T-helper 22 cell (primary cell): ENCODE measurements around the gene SLC7A9.

Experiments
- DNase-seq: peaks from one replicate; pipeline ENCODE4 v3.0.0-alpha.2; 2020; ENCODE audit warnings: low read depth

Gene SLC7A9

DNA sequence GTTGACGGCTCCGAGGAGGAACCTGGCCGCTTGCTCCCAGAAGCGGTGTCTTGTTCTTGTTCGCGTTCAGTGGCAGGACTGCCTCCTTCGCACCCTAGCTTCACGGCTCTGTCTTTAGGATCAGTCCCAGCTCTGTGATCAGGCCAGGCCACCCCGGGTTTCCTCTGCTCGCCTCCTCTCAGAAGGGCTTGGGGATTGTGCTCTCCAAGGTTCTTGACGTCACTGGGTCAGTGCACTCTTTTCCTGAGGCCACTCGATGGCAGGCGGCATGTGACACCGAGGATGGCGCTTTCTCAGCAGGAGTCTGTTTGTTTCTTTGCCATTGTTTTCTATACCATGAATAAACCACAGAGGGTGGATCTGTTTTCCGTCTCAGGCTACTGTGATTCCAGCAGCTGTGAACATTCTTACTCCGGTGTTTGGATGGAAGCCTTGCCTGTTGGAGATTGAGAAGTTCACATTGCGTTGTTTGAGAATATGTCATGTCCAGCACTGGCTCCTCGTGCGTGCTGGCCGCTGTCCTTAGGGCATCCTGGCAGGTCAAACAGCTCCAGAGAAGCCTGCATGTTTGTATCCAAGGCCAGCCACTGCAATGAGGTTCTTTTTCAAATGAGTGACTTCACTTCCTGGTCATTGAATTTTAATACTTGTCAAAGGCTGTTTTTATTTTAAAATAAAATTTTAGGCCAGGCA, 44.5 kb downstream of the SLC7A9 start:
- no peak for DNase-seq

- DNase-seq, result no peak
Measured at GRCh38 chr19:32824191-32824751, 45.3 kb downstream of the SLC7A9 start.

DNA sequence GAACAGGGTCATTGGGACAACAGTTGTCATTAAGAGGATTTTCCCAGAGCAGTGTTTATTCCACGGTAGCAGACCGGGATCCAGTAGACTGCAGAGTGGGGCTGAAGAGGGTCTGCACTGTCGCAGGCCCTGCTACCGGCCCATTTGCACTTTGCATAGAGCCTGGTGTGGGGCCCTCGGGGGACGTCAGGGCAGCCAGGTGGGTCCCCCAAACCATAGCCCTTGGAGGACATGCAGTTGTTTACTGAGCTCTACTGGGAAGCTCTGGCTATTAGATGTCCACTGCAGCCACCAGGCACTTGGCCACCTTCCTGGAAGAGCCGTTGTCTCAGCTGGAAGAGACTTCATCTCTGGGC, 45.8 kb downstream of the SLC7A9 start:
- DNase-seq, result no peak

DNA sequence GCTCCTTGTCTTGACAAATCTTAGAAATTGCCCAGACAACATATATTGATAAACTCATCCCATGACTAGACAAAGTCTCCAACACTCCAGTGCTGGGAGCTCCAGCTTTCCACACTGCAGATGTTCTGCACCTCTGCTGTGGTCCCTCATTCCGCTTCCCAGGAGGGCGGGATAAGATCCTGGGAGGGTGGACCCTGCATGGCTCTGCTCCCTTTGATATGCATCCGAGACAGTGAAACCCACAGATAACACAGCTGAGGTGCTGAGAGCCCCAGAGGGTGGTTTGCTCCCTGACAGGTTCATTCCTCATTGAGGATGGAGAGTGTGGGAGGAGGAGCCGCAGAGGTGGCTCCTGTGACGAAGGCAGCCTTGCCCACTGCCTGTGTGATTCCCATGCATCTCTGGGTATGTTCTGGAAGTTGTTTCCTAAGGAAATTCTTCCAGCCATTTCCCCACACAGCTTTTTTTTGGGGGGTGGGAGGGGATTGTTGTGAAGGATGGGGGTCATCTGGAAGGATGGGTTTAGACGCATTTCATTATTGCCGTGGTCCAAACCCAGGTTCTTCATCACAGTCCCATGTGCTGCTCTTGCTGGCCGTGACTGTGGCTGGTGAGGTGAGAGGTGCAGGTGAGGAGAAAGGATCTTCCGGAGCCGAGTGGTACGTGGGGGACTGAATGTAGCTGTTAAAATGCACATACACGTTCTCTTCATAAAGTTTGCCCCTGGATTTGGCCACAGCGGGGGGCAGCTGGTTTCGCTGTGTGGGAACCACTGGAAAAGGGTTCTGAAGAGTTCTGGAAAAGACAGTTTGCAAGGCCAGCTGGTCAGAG, 46.4 kb downstream of the SLC7A9 start:
- DNase-seq, result no peak

DNA sequence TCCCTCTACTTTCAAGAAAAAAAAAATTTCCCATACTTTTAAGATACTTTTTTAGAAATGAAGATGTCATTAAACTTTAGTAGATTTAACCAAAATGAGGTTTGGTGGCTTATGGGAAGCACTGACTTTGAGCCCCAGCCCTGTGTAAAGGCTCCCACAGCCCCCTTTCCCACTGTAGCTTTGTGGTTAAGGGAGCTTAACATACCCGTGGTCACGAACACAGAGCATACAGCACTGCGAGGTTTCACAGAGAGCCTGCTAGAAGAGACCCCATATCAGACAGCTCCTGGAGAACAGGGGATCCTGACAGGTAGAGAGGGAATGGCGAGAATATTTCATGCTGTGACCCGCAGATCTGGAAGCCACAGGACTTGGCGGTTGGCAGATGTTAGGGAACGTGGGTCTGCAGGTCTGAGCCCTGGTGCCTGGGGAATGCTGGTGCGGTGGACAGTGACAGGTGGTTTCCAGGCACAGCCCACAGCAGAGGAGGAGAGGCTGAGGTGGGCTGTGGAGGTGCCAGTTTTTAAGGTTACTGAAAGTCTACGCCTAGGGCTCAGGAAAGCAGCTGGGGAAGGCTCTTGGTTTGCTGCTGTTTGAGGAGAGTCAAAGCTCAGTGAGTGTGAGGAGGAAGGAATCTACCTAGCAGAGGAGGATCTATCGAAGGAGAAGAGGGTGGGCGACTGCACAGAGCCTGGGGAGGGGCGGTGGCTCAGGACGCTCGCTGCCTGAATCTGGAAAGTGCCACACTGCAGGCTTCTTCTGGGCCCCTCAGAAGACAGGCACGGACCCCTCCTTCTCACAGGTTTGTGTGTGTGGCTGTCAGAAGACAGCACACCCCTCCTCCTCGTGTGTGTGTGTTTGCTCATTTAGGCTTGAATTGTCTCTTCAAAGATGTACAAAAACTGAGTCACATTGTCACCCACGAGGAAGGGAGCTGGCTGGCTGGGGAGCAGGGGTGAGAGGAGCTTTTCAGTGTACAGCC, 49.9 kb downstream of the SLC7A9 start:
- DNase-seq, result no peak

GRCh38 chr19:32818536-32818935, 51.0 kb downstream of the SLC7A9 start:
- DNase-seq, result no peak

DNA sequence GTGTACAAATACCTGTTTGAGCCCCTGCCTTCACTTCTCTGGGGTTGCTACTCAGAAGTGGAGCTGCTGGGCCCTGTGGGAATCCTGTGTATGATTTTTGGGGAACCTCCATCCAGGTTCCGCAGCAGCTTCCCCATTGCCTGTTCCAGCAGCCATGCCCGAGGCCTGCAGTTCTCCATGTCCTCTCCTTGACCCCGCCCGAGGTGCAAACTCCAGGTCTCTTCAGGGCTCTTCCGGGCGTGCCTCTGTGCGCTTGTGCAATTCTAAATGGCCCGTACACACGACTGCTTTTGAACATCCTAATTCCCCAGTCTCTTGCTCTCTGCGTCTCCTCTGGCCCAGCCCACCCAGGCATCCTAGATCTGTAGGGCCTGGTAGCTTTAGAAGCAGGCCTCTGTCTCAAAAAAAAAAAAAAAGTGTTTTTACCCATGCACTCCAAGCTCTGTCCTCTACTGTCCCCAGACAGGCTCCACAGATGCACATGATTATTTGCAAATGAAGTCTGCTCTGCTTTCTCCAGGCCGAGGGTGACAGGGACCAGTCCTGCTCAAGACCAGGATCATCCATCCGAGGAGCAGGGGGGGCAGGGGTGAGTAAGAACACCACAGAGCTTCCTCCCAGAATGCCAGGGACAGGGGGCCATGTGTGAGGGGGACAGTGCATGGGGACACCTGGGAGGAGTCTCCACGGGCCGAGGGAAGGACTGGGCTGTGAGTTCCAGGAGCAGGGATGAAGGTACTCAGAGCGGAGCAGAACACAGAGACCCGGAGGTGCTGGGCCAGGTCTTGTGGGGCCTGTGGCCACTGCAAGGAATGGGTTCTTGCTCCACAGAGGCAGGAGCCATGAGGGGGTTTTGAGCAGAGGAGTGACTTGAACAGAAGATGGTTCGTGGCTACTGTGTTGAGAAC, 51.7 kb downstream of the SLC7A9 start:
- DNase-seq, result no peak

- DNase-seq, result no peak
Measured at GRCh38 chr19:32816555-32817099, 52.9 kb downstream of the SLC7A9 start.

DNA sequence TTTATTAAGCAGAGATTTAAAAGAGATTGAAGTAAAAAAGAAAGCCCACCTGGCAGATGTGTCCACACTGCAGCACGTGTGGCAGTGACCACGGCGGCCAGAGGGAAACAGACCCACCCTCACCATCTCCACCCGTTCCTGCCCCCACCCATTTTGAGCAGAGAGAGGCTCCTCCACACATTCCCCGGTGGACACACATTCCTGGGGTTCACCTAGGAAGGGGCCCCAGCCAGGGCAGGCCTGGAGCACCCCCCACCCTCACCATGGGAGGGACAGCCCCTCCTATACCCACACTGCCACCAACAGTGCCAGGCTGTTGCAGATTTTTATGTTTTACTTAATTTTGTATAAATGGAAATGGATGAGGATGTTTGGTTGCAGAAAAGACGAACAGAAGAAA, 54.9 kb downstream of the SLC7A9 start:
- DNase-seq, result no peak

DNA sequence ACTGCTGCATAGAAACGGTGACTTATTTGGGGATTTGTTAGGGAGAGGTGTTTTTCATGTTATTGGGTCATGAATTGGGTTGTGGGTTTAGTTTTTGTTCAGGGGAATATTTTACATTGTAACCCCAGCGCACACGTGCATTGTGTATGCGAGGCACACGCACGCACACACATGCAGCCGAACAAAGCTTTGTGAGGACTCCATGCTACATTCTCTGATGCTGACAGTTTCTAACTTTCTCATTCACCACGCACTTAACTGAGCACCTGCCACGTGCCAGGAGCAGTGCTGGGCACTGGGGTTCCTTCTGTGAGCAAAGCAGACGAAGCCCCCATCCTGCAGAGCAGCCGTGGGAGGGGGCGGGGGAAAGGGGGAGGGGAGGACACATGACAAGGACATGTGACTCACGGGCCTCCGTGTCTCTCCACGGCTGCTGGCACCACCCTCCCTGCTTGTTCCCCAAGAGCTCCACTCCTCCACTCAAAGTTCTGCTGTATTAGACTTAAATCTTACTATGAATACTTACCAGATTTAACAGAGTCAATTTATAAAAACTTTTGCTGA, 55.6 kb downstream of the SLC7A9 start:
- no peak for DNase-seq

DNA sequence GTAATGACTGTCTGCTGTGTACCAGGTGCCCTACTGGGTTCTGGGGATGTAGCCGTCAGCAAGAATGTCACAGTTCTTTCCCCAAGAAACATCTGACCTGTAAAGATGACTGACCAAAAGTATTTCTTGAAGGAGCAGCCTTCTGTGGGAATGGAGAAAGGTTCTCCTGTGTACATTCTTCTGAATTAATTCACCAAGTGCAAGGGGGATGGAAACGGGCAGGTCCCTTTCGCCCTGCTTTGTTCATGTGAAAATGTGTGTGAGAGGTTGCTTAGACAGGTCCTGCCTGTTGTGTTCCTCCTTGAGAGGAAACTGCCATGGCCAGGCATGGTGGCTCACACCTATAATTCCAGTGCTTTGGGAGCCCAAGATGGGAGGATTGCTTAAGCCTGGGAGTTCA, 57.0 kb downstream of the SLC7A9 start:
- no peak for DNase-seq

GRCh38 chr19:32812036-32812435, 57.5 kb downstream of the SLC7A9 start:
- no peak for DNase-seq

DNA sequence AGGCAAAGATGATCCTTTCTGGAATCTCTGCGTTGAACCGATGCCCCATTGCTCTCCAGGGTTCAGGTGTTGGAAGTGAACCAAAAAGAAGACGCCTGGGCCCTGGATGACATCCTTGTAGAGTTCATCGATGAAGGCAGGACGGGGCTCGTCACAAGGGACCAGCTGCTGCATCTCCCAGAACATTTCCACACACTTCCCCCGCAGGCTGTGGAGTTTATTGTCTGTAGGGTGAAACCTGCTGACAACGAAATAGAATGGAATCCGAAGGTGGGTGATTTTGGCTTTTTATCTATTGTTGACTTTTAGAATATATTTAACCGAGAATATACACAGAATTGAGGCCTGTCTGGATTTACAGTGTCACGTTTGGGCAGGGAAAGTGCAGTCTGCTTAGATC, 58.4 kb downstream of the SLC7A9 start:
- DNase-seq, result no peak

- DNase-seq, result no peak
Measured at GRCh38 chr19:32810452-32810851, 59.1 kb downstream of the SLC7A9 start.

GRCh38 chr19:32809754-32810153, 59.8 kb downstream of the SLC7A9 start:
- no peak for DNase-seq

DNA sequence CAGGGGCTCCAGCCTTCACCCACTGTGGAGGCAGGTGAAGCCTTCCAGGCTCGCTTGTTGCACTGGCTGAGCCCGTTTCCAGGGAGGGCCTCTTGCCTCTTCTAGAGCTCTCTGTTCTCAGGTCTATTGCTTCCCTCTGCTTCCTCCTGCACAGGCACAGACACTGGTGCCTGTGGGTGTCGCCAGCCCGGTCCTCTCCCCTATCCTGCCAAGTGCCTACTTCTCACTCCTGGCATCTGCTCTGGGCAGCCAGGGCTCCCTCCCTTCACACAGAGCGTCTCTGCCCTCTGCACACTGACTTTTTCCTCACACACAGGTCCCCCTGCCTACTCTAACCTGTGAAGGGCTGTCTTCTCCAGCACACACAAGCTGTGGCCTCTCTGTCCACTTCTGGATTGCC, 60.3 kb downstream of the SLC7A9 start:
- DNase-seq, result no peak

GRCh38 chr19:32808236-32808635, 61.3 kb downstream of the SLC7A9 start:
- no peak for DNase-seq

DNA sequence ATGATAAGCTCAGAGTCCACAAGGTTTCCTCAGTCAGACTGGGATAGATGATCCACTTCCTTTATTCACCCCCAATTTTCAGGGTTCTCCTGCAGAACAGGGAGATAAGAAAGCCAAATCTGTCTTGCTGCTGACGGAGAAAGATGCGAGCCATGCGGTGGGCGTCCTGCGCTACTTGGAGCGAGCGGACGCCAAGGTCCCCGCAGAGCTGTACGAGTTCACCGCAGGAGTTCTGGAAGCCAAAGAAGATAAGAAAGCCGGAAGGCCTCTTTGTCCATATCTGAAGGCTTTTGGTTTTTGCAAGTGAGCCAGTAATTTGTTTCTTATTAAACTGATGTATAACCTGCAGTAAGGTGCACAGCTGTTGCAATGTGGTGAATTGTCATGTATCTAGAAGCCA, 66.7 kb downstream of the SLC7A9 start:
- DNase-seq, result no peak

DNA sequence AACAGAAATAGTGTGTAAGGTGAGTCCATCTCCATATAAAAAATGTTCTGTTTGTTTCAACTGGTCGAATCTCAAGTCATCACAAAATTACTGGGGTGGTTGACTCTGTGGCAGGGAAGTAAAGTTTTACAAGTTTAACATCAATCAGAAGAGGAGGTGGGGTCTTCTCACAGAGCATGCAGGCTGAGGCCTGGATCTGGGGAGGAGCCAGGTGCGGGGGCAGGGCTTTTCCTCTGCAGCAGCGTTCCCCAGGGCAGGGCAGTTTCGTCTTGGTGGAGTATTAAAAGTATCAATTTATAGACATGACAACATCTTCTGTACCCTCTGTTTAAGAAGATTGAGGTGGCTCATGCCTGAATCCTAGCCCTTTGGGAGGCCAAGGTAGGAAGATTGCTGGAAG, 68.8 kb downstream of the SLC7A9 start:
- no peak for DNase-seq

- no peak for DNase-seq
Measured at GRCh38 chr19:32800191-32800590, 69.4 kb downstream of the SLC7A9 start.

GRCh38 chr19:32798201-32798600, 71.4 kb downstream of the SLC7A9 start:
- no peak for DNase-seq
